B cell (primary cell): Measurements from ENCODE around the gene NAA11. TPM values are rescaled to one million over a fixed set of nuclear protein-coding genes. Genes with fewer than 3 reads are reported as not detected.

Experiments
- ATAC-seq: fragments of 200-7000 bp; cut with Tn5 transposase; one replicate; pipeline ENCODE4 v1.10.0; 2021; ENCODE audit warnings: low read depth, mild to moderate bottlenecking, moderate number of reproducible peaks, moderate library complexity
- CTCF ChIA-PET: fragments of 350-600 bp; sonication (Branson Sonifier 250); formaldehyde crosslinking; loops from one replicate; lab custom pipeline; 2021; ENCODE audit warnings: antibody characterized with exemption, inconsistent platforms; lab: Charles Lee
- POLR2A ChIA-PET: fragments of 350-600 bp; sonication (Branson Sonifier 250); formaldehyde crosslinking; loops from one replicate; lab custom pipeline; 2021; ENCODE audit warnings: antibody characterized with exemption; lab: Charles Lee
- DNase-seq: peaks from one replicate; pipeline ENCODE4 v3.0.0; 2013
- H2AFZ ChIP-seq: 2 replicates; pipeline ENCODE4 v1.6.1; 2012; ENCODE audit warnings: mild to moderate bottlenecking, low read depth, low read length; ENCODE audit not compliant: insufficient read depth, poor library complexity, severe bottlenecking
- H3K27ac ChIP-seq, 2 donors: 1 replicate in 1 of 2; 2 replicates in 1 of 2; pipeline ENCODE4 v1.5.1; 2012 to 2013; ENCODE audit warnings: low read length in 2 of 2, mild to moderate bottlenecking in 2 of 2, moderate library complexity in 1 of 2
- H3K27me3 ChIP-seq, 4 experiments: fragments of 200-600 bp in 1 of 4; sonication (generic) in 1 of 4; replicated peaks in 1 of 4; 1 replicate in 2 of 4; 2 replicates in 2 of 4; pipeline versions ENCODE4 v1.6.1 to v1.7.0; 2013 to 2016; ENCODE audit warnings: low read length in 3 of 4, mild to moderate bottlenecking in 2 of 4, mixed read lengths in 1 of 4, moderate library complexity in 1 of 4; ENCODE audit not compliant: insufficient read depth in 4 of 4, control insufficient read depth in 3 of 4; ENCODE audit errors: control extremely low read depth in 1 of 4
- H3K36me3 ChIP-seq, 2 experiments: replicated peaks in 1 of 2; 1 replicate in 1 of 2; 2 replicates in 1 of 2; pipeline versions ENCODE4 v1.6.1 to v1.7.1; 2013; ENCODE audit warnings: low read length in 1 of 2; ENCODE audit not compliant: insufficient read depth in 2 of 2, control insufficient read depth in 1 of 2; ENCODE audit errors: control extremely low read depth in 1 of 2, extremely low read depth in 1 of 2
- H3K4me1 ChIP-seq, 2 donors: fragments of 200-600 bp in 1 of 2; sonication (generic) in 1 of 2; 1 replicate in 1 of 2; 2 replicates in 1 of 2; pipeline versions ENCODE4 v1.5.1 to v1.6.1; 2013 to 2017; ENCODE audit warnings: low read length in 2 of 2; ENCODE audit not compliant: control insufficient read depth in 2 of 2, insufficient read depth in 2 of 2
- H3K4me2 ChIP-seq: replicated peaks from 2 replicates; pipeline ENCODE3; 2012; ENCODE audit warnings: mild to moderate bottlenecking, low read depth, low read length; ENCODE audit not compliant: poor library complexity, severe bottlenecking
- H3K4me3 ChIP-seq, 5 experiments: fragments of 200-600 bp in 1 of 5; sonication (generic) in 1 of 5; 1 replicate in 3 of 5; 2 replicates in 2 of 5; pipeline versions ENCODE4 v1.5.1 to v1.7.0; 2011 to 2016; ENCODE audit warnings: low read length in 4 of 5, mild to moderate bottlenecking in 4 of 5, low read depth in 2 of 5, control low read depth in 1 of 5, moderate library complexity in 1 of 5; ENCODE audit not compliant: insufficient read depth in 1 of 5; ENCODE audit errors: control extremely low read depth in 1 of 5, extremely low read depth in 1 of 5
- H3K79me2 ChIP-seq: fragments of 200-600 bp; sonication (generic); one replicate; pipeline ENCODE4 v1.6.0; 2016; ENCODE audit warnings: low read length; ENCODE audit not compliant: control insufficient read depth, insufficient read depth
- H3K9ac ChIP-seq: fragments of 200-600 bp; sonication (generic); 2 replicates; pipeline ENCODE4 v1.6.1; 2017; ENCODE audit warnings: mild to moderate bottlenecking, low read length, moderate library complexity
- H3K9me3 ChIP-seq, 3 donors: one replicate each; pipeline versions ENCODE4 v1.6.1 to v1.7.1; 2013; ENCODE audit warnings: low read length in 2 of 3; ENCODE audit not compliant: control insufficient read depth in 2 of 3, insufficient read depth in 1 of 3; ENCODE audit errors: control extremely low read depth in 1 of 3
- H4K20me1 ChIP-seq: 2 replicates; pipeline ENCODE4 v1.6.0; 2012; ENCODE audit warnings: mild to moderate bottlenecking, low read length; ENCODE audit not compliant: insufficient read depth, control insufficient read depth, poor library complexity, severe bottlenecking
- H3K27ac Mint-ChIP-seq: one replicate; pipeline ENCODE4 v1.8.0; 2021; ENCODE audit warnings: mixed read lengths
- H3K27me3 Mint-ChIP-seq: one replicate; pipeline ENCODE4 v1.8.0; 2021; ENCODE audit warnings: mixed read lengths
- H3K4me1 Mint-ChIP-seq: one replicate; pipeline ENCODE4 v1.8.0; 2021; ENCODE audit warnings: mixed read lengths
- H3K4me3 Mint-ChIP-seq: one replicate; pipeline ENCODE4 v1.8.0; 2021; ENCODE audit warnings: mixed read lengths
- H3K9me3 Mint-ChIP-seq: one replicate; pipeline ENCODE4 v1.8.0; 2022; ENCODE audit warnings: mixed read lengths; ENCODE audit not compliant: insufficient read depth
- CTCF ChIP-seq: fragments of 200-600 bp; IDR thresholded peaks from one replicate; pipeline ENCODE4 v1.8.0; 2022; ENCODE audit warnings: antibody characterized with exemption, mild to moderate bottlenecking
- EZH2 ChIP-seq: IDR thresholded peaks from 2 replicates; pipeline ENCODE4 v1.6.1; 2012; ENCODE audit warnings: borderline replicate concordance, low read depth, mild to moderate bottlenecking, moderate library complexity, low read length; ENCODE audit not compliant: insufficient read depth, poor library complexity, severe bottlenecking
- WGBS: methylation state at CpG from one replicate; pipeline ENCODE4 v1.1.5; 2013; ENCODE audit warnings: missing lambda C conversion rate; ENCODE audit not compliant: insufficient coverage; 5-methylcytosine and 5-hydroxymethylcytosine counted together
- intact Hi-C: fragments of 100-400 bp; cut with micrococcal nuclease; formaldehyde crosslinking; loops from one replicate; pipeline ENCODE4 v1.10.0; 2022
- polyA plus RNA-seq: library from polyadenylated mRNA; depleted of rRNA; stranded (reverse); fragments of >200 nt; gene quantifications from 2 replicates; pipeline ENCODE4 v1.2.3, GENCODE V29; 2012
- total RNA-seq, 2 donors: library from RNA; stranded (reverse); fragments of 120-200 nt in 1 of 2; gene quantifications; 1 replicate in 1 of 2; 2 replicates in 1 of 2; pipeline versions ENCODE4 v1.2.3 to v1.2.4, GENCODE V29; 2013 to 2022

The NAA11 gene
- total and polyA plus RNA-seq, 2 donors (not counting 1 experiment from before 2014, with no cell fraction given): not detected

GRCh38 chr4:79296768-79297428, 29.0 kb downstream of the NAA11 start:
- no peaks in the 10 kb centered on the region for H3K79me2 ChIP-seq
- peaks cover 0 to 7% (median 0%) of the 10 kb centered on the region in 3 donors for H3K9me3 ChIP-seq
- H3K27ac Mint-ChIP-seq: no peak overlapping the region
- H3K4me2 ChIP-seq: no peak overlapping the region
- ATAC-seq: no peak
- peaks cover 4% of the 10 kb centered on the region for H3K27me3 Mint-ChIP-seq
- no peaks in the 10 kb centered on the region for H3K4me1 ChIP-seq
- H3K4me3 Mint-ChIP-seq: no peak overlapping the region
- no peaks in the 10 kb centered on the region for H3K27me3 ChIP-seq
- H3K9ac ChIP-seq: no peak overlapping the region
- no peak for DNase-seq
- no peak overlapping the region for H2AFZ ChIP-seq
- ChIA-PET POLR2A (no interaction called here), CTCF (no interaction called here)
- no peaks in the 10 kb centered on the region for H3K9me3 Mint-ChIP-seq
- 90% methylated on average over 11 of the region's 11 CpGs for WGBS
- no peaks in the 10 kb centered on the region for H3K36me3 ChIP-seq
- H4K20me1 ChIP-seq: no peaks in the 10 kb centered on the region
- H3K4me1 Mint-ChIP-seq: no peaks in the 10 kb centered on the region
- intact Hi-C loops: no loop called here
- no peak overlapping the region for H3K4me3 ChIP-seq
- no peak overlapping the region for H3K27ac ChIP-seq
- TF ChIP-seq EZH2 (no peak), CTCF (no peak)

DNA sequence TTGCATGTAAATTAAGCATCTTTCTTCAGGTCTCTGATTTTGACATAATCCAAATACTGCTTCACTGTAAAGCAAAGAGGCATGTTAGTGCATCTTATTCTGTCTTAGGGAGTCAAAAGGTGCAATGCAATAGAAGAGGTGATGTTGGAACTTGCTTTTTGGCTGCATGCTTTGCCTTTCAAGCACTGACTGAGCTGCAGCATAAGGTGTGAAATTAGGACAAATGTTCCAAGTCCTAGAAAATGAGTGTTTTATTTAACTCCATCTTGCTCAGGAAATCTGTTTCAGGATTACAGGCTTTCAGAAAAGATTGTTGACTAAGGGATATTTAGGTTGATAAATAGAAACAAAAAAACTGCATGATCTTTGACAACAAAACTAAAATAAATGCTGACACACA, 30.8 kb downstream of the NAA11 start:
- H3K4me1 Mint-ChIP-seq: no peaks in the 10 kb centered on the region

More for the DNA sequence above, 30.8 kb downstream of the NAA11 start:
- Histone ChIP-seq H3K36me3 (no peaks in the 10 kb centered on the region), H3K9ac (no peak overlapping the region), H3K4me3 (no peak overlapping the region), H3K27me3 (no peaks in the 10 kb centered on the region), H2AFZ (no peak overlapping the region), H3K4me2 (no peak overlapping the region), H3K27ac (no peak overlapping the region), H3K9me3 (peaks cover 0 to 7% (median 0%) of the 10 kb centered on the region in 3 donors), H4K20me1 (no peaks in the 10 kb centered on the region), H3K79me2 (no peaks in the 10 kb centered on the region), H3K4me1 (no peaks in the 10 kb centered on the region)
- CTCF ChIA-PET: no interaction called here
- ATAC-seq: no peak
- POLR2A ChIA-PET: no interaction called here
- Mint-ChIP-seq H3K27me3 (peaks cover 4% of the 10 kb centered on the region), H3K9me3 (no peaks in the 10 kb centered on the region), H3K4me3 (no peak overlapping the region), H3K27ac (no peak overlapping the region)
- intact Hi-C loops: no loop called here
- TF ChIP-seq EZH2: no peak
- TF ChIP-seq CTCF: no peak
- no peak for DNase-seq
